NT2/D1 (cell line): ENCODE results near the gene ATG101.

Experiments
- SUZ12 ChIP-seq: IDR thresholded peaks from 2 replicates; pipeline ENCODE4 v1.6.1; 2011; ENCODE audit not compliant: insufficient read length, insufficient read depth; ENCODE audit errors: extremely low read depth
- YY1 ChIP-seq: IDR thresholded peaks from 2 replicates; pipeline ENCODE4 v1.6.1; 2011; ENCODE audit not compliant: insufficient read length, insufficient read depth
- ZNF274 ChIP-seq: IDR thresholded peaks from 2 replicates; pipeline ENCODE4 v1.6.1; 2011; ENCODE audit warnings: mild to moderate bottlenecking, low read depth, low read length

GRCh38 chr12:52079576-52080402 is 10.0 kb downstream of the ATG101 start, which contains the start of gene SMIM41:
- no peak for TF ChIP-seq ZNF274
- TF ChIP-seq YY1 = no peak
- no peak for TF ChIP-seq SUZ12
